Mucosa of rectum (tissue), 2 donors: ENCODE data around the gene GAR1.

Experiments
- H3K27ac ChIP-seq, 2 donors: one replicate each; pipeline ENCODE4 v1.7.0; 2013; ENCODE audit warnings: inconsistent platforms in 2 of 2, low read depth in 2 of 2, low read length in 2 of 2
- H3K27me3 ChIP-seq, 2 donors: one replicate each; pipeline ENCODE4 v1.7.0; 2013; ENCODE audit warnings: low read length in 2 of 2; ENCODE audit not compliant: control insufficient read depth in 2 of 2, insufficient read depth in 2 of 2
- H3K36me3 ChIP-seq, 2 donors: one replicate each; pipeline ENCODE4 v1.7.0; 2013; ENCODE audit warnings: low read length in 2 of 2; ENCODE audit not compliant: control insufficient read depth in 2 of 2, insufficient read depth in 2 of 2
- H3K4me1 ChIP-seq, 2 donors: one replicate each; pipeline ENCODE4 v1.7.0; 2013; ENCODE audit warnings: low read length in 2 of 2, mild to moderate bottlenecking in 1 of 2; ENCODE audit not compliant: control insufficient read depth in 2 of 2, insufficient read depth in 2 of 2
- H3K4me3 ChIP-seq, 2 donors: one replicate each; pipeline ENCODE4 v1.7.0; 2013; ENCODE audit warnings: low read length in 2 of 2
- H3K9ac ChIP-seq, 2 donors: one replicate each; pipeline ENCODE4 v1.7.0; 2013; ENCODE audit warnings: low read length in 2 of 2, low read depth in 1 of 2, mild to moderate bottlenecking in 1 of 2
- H3K9me3 ChIP-seq, 2 donors: one replicate each; pipeline ENCODE4 v1.7.0; 2013; ENCODE audit warnings: low read length in 2 of 2; ENCODE audit not compliant: control insufficient read depth in 2 of 2
- donor health status: healthy.
- donor health status: Normal muscosa, but diverticular disease.

GAR1 gene

GRCh38 chr4:109810552-109811387 lies 4.8 kb upstream of the GAR1 start:
- Histone ChIP-seq H3K9ac (no peak overlapping the region), H3K4me1 (peaks cover 0 to 7% of the 10 kb centered on the region in 2 donors), H3K9me3 (no peaks in the 10 kb centered on the region), H3K27me3 (no peaks in the 10 kb centered on the region), H3K36me3 (no peaks in the 10 kb centered on the region), H3K27ac (no peak overlapping the region), H3K4me3 (peak overlapping the region in 1 of 2 donors; percentile 12)

DNA sequence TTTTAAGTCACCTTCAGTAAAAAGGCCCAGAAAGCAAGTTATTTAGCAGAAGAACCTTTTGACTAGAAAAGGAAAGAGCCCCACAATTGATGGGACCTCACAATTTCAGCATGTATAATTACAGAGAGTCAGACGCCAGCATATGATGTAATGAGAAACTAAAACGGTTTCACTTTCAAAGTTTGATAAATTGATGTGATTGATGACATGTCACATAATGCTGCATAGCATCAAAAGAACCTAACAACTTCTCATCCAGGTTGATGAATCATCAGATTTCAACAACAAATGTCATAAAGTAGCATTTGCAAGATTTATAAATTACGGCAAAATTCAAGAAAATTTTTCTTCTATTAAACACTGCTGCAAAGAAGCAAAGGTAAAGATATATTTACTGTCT lies 3.9 kb upstream of the GAR1 start:
- Histone ChIP-seq H3K36me3 (no peaks in the 10 kb centered on the region), H3K4me1 (peaks cover 5 to 16% of the 10 kb centered on the region in 2 donors), H3K4me3 (no peak overlapping the region), H3K27me3 (no peaks in the 10 kb centered on the region), H3K9me3 (no peaks in the 10 kb centered on the region), H3K27ac (no peak overlapping the region), H3K9ac (no peak overlapping the region)

DNA sequence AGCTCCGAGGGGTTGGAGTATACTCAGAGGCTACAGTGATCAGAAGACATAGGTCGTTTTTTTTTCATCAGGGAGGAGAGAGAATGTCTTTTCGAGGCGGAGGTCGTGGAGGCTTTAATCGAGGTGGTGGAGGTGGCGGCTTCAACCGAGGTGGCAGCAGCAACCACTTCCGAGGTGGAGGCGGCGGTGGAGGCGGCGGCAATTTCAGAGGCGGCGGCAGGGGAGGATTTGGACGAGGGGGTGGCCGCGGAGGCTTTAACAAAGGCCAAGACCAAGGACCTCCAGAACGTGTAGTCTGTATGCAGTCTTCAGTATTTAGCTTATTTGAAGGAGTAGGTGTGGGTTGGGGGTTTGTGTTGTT lies 500 bp downstream of the GAR1 start:
- Histone ChIP-seq H3K4me1 (peaks cover 7 to 16% of the 10 kb centered on the region in 2 donors), H3K36me3 (peaks cover 16 to 19% of the 10 kb centered on the region in 2 donors), H3K4me3 (peak overlapping the region; percentile 86 to 100), H3K9ac (peak overlapping the region; percentile 74 to 97), H3K27ac (peak overlapping the region; percentile 89 to 92), H3K9me3 (no peaks in the 10 kb centered on the region), H3K27me3 (no peaks in the 10 kb centered on the region)

DNA sequence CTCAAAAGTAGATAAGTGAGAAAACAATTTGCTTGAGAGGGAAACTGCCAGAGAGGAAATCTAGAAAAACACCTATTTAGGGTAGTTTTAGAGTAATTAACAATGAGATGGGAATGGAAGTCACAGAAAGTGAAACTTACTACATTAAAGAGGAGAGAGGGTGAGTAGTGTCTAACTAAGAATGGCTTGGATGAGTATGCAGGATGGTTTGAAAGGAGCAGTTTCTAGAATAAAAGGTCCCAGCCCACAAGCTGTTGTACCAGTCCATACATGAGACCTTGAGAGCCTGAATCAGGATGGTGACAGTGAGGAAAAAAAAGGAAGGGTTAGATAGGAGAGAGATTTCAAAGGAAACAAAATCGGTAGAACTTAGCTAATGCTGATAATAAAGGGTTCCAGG lies 1.3 kb downstream of the GAR1 start:
- peak overlapping the region in 1 of 2 donors; percentile 100 for H3K4me3 ChIP-seq
- H3K9me3 ChIP-seq = no peaks in the 10 kb centered on the region
- H3K27me3 ChIP-seq = no peaks in the 10 kb centered on the region
- peaks cover 16 to 21% of the 10 kb centered on the region in 2 donors for H3K36me3 ChIP-seq
- no peak overlapping the region for H3K27ac ChIP-seq
- peaks cover 7 to 16% of the 10 kb centered on the region in 2 donors for H3K4me1 ChIP-seq
- peak overlapping the region in 1 of 2 donors; percentile 1 for H3K9ac ChIP-seq

- Histone ChIP-seq H3K27me3 (no peaks in the 10 kb centered on the region), H3K9me3 (no peaks in the 10 kb centered on the region), H3K36me3 (peaks cover 25 to 28% of the 10 kb centered on the region in 2 donors), H3K9ac (no peak overlapping the region), H3K27ac (no peak overlapping the region), H3K4me3 (no peak overlapping the region), H3K4me1 (peaks cover 7 to 16% of the 10 kb centered on the region in 2 donors)
These were observed 2.7 kb downstream of the GAR1 start for GRCh38 chr4:109818268-109818667.

- no peak overlapping the region for H3K4me3 ChIP-seq
- H3K9me3 ChIP-seq = no peaks in the 10 kb centered on the region
- no peak overlapping the region for H3K27ac ChIP-seq
- peaks cover 36% of the 10 kb centered on the region in 2 donors for H3K36me3 ChIP-seq
- no peaks in the 10 kb centered on the region for H3K27me3 ChIP-seq
- H3K4me1 ChIP-seq = peaks cover 7 to 12% of the 10 kb centered on the region in 2 donors
- H3K9ac ChIP-seq = no peak overlapping the region
These were observed 5.0 kb downstream of the GAR1 start for GRCh38 chr4:109820563-109820962.

- H3K27ac ChIP-seq = no peak overlapping the region
- H3K9me3 ChIP-seq = no peaks in the 10 kb centered on the region
- peaks cover 36 to 38% of the 10 kb centered on the region in 2 donors for H3K36me3 ChIP-seq
- H3K4me1 ChIP-seq = peaks cover 5 to 8% of the 10 kb centered on the region in 2 donors
- H3K9ac ChIP-seq = no peak overlapping the region
- H3K27me3 ChIP-seq = no peaks in the 10 kb centered on the region
- H3K4me3 ChIP-seq = no peak overlapping the region
These were observed 5.6 kb downstream of the GAR1 start for GRCh38 chr4:109821185-109821584.

- Histone ChIP-seq H3K9ac (no peak overlapping the region), H3K36me3 (peaks cover 16 to 21% of the 10 kb centered on the region in 2 donors), H3K9me3 (no peaks in the 10 kb centered on the region), H3K4me3 (no peak overlapping the region), H3K4me1 (no peaks in the 10 kb centered on the region), H3K27ac (no peak overlapping the region), H3K27me3 (no peaks in the 10 kb centered on the region)
These were observed 11.2 kb downstream of the GAR1 start for GRCh38 chr4:109826719-109827118.

DNA sequence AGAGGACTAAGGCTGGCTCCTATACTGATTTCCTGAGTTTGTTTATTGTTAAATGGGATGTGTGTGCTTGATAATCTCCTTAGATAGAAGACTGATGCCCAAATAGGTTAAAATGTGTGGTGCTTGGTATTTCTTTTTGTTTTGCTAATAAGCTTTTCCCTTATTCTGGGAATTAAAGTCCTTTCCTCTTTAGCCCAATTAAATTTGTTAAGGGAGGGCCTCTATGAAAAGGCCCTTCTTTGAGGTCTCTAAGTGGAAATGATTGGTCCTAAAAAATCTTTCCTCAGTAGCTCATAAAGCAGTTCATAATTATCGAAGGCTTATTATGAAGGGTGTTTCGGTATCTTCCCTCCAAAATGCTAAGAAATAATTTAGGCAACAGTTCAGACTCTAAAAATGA lies 12.1 kb downstream of the GAR1 start, which contains the start of gene RRH:
Gene RRH (plus strand): TSS at position 301 of the 400 bp plus-strand sequence. CDS start 56 bp downstream, at position 357.
- H3K27ac ChIP-seq = no peak within 1 kb of the TSS
- no peak within 1 kb of the TSS for H3K4me3 ChIP-seq
- H3K36me3 ChIP-seq = peaks cover 15 to 16% of the 10 kb centered on the region in 2 donors
- no peaks in the 10 kb centered on the region for H3K27me3 ChIP-seq
- H3K9me3 ChIP-seq = no peaks in the 10 kb centered on the region
- no peak within 1 kb of the TSS for H3K9ac ChIP-seq
- H3K4me1 ChIP-seq = no peaks in the 10 kb centered on the region

GRCh38 chr4:109833756-109834155 lies 18.2 kb downstream of the GAR1 start:
- Histone ChIP-seq H3K4me3 (no peak overlapping the region), H3K36me3 (no peaks in the 10 kb centered on the region), H3K4me1 (no peaks in the 10 kb centered on the region), H3K27me3 (no peaks in the 10 kb centered on the region), H3K27ac (no peak overlapping the region), H3K9ac (no peak overlapping the region), H3K9me3 (no peaks in the 10 kb centered on the region)
